Sciatic nerve (tissue), 2 donors: ENCODE measurements around the gene GNGT2. TPM values are rescaled to one million over a fixed set of nuclear protein-coding genes. Genes with fewer than 3 reads are reported as not detected.
"Not testable (repeated sequence)": the region's sequence is repeated elsewhere in the genome, so short reads cannot be mapped to it uniquely, and the experiment has no call there.

Source experiments
- ATAC-seq: fragments of 200-7000 bp; cut with Tn5 transposase; one replicate; pipeline ENCODE4 v1.9.1; 2020; ENCODE audit warnings: mild to moderate bottlenecking, moderate library complexity
- DNase-seq: peaks from one replicate; pipeline ENCODE4 v3.0.0-alpha.2; 2020; ENCODE audit warnings: low spot score
- intact Hi-C: fragments of 100-400 bp; cut with DNase I; formaldehyde crosslinking; loops from one replicate; pipeline ENCODE4 v1.14.2; 2022
- total RNA-seq: library from RNA; stranded (reverse); fragmentation: NEBNext Ultra II Directional; extraction: Animal tissue kit (Norgen Biotek cat#: 25700); gene quantifications from one replicate; pipeline ENCODE4 v1.2.1, GENCODE V29; 2021
- donor health status: DM: no; HTN: no; CAD: no.
- donor health status: DM: no; HTN: no; CAD: no.

Gene GNGT2
- total RNA-seq, 1 donor from 2014 or later: 1.3 TPM

- intact Hi-C loops: no loop called here
- ATAC-seq: no peak
- DNase-seq: no peak
Measured at GRCh38 chr17:49190932-49191331, 19.4 kb downstream of the GNGT2 start.

GRCh38 chr17:49187301-49187700 is 23.1 kb downstream of the GNGT2 start:
- no peak for ATAC-seq
- intact Hi-C loops: no loop called here
- DNase-seq: no peak

GRCh38 chr17:49185381-49185780 is 25.0 kb downstream of the GNGT2 start:
- intact Hi-C loops, DNase-seq, ATAC-seq: not testable (repeated sequence)

GRCh38 chr17:49184522-49184921 is 25.9 kb downstream of the GNGT2 start:
- DNase-seq, ATAC-seq, intact Hi-C loops: not testable (repeated sequence)

- DNase-seq (no peak), ATAC-seq (no peak)
- intact Hi-C loops: no loop called here
Measured at GRCh38 chr17:49183801-49184200, 26.6 kb downstream of the GNGT2 start.

GRCh38 chr17:49183341-49183740 is 27.0 kb downstream of the GNGT2 start:
- no peak for ATAC-seq
- intact Hi-C loops: no loop called here
- DNase-seq: no peak

GRCh38 chr17:49180998-49181635 is 29.3 kb downstream of the GNGT2 start:
- ATAC-seq: no peak
- no peak for DNase-seq
- intact Hi-C loops: no loop called here

- intact Hi-C loops: no loop called here
- ATAC-seq: peak; percentile 55
- peak; percentile 79 for DNase-seq
Measured at GRCh38 chr17:49180303-49180702, 30.1 kb downstream of the GNGT2 start.

GRCh38 chr17:49175978-49176377 is 34.4 kb downstream of the GNGT2 start:
- ATAC-seq, DNase-seq, intact Hi-C loops: not testable (repeated sequence)

GRCh38 chr17:49170711-49171110 is 39.7 kb downstream of the GNGT2 start:
- intact Hi-C loops, ATAC-seq, DNase-seq: not testable (repeated sequence)

- intact Hi-C loops: no loop called here
- no peak for DNase-seq
- ATAC-seq: no peak
Measured at GRCh38 chr17:49170216-49170615, 40.2 kb downstream of the GNGT2 start.

GRCh38 chr17:49168706-49169105 is 41.7 kb downstream of the GNGT2 start:
- ATAC-seq: no peak
- no peak for DNase-seq
- intact Hi-C loops: loop anchor here (10.0 kb wide), 1 partner anchor 816 kb away; no protein-coding TSS in a partner anchor

GRCh38 chr17:49165143-49165542 is 45.2 kb downstream of the GNGT2 start:
- ATAC-seq: no peak
- DNase-seq: no peak
- intact Hi-C loops: loop anchor here (10.0 kb wide), 1 partner anchor 820 kb away; no protein-coding TSS in a partner anchor

- DNase-seq (no peak), ATAC-seq (no peak)
- intact Hi-C loops: loop anchor here (10.0 kb wide), 1 partner anchor 822 kb away; no protein-coding TSS in a partner anchor
Measured at GRCh38 chr17:49162866-49163265, 47.5 kb downstream of the GNGT2 start.

GRCh38 chr17:49157784-49158183 is 52.6 kb downstream of the GNGT2 start:
- no peak for ATAC-seq
- no peak for DNase-seq
- intact Hi-C loops: no loop called here

- intact Hi-C loops: no loop called here
- ATAC-seq (no peak), DNase-seq (no peak)
Measured at GRCh38 chr17:49156256-49156655, 54.1 kb downstream of the GNGT2 start.

Other genes with a start within 250 kb of the GNGT2 start
- not detected for gene GIP, start 242.0 kb downstream of the GNGT2 start, total RNA-seq
- gene IGF2BP1, start 213.2 kb downstream of the GNGT2 start, total RNA-seq: not detected
- 0.13 TPM for gene B4GALNT2, start 77.8 kb downstream of the GNGT2 start, total RNA-seq
- gene ABI3, start 133 bp upstream of the GNGT2 start, total RNA-seq: 8.5 TPM
- 6.2 TPM for gene PHOSPHO1, start 20.2 kb upstream of the GNGT2 start, total RNA-seq
- 60.9 TPM for gene ZNF652, start 151.7 kb upstream of the GNGT2 start, total RNA-seq
- gene PHB1, start 204.3 kb upstream of the GNGT2 start, total RNA-seq: 93.5 TPM